Lower lobe of right lung (tissue), 2 donors: Measurements from ENCODE around the gene RAPGEF4. TPM values are rescaled to one million over a fixed set of nuclear protein-coding genes. Genes with fewer than 3 reads are reported as not detected.

ENCODE experiments used
- ATAC-seq, 2 donors: fragments of 200-7000 bp; cut with Tn5 transposase; one replicate each; pipeline ENCODE4 v1.9.1; 2020 to 2022; ENCODE audit warnings: mild to moderate bottlenecking in 2 of 2, moderate library complexity in 2 of 2
- DNase-seq: peaks from one replicate; pipeline ENCODE4 v3.0.0-alpha.2; 2020
- H3K27ac ChIP-seq: fragments of 200-600 bp; one replicate; pipeline ENCODE4 v1.8.0; 2022
- H3K27me3 ChIP-seq: fragments of 200-600 bp; one replicate; pipeline ENCODE4 v1.8.0; 2022; ENCODE audit warnings: low read depth
- H3K36me3 ChIP-seq: fragments of 200-600 bp; one replicate; pipeline ENCODE4 v1.8.0; 2022; ENCODE audit warnings: mild to moderate bottlenecking
- H3K4me1 ChIP-seq: fragments of 200-600 bp; one replicate; pipeline ENCODE4 v1.8.0; 2022
- H3K4me3 ChIP-seq: fragments of 200-600 bp; one replicate; pipeline ENCODE4 v1.8.0; 2022; ENCODE audit warnings: mild to moderate bottlenecking
- H3K9me3 ChIP-seq: fragments of 200-600 bp; one replicate; pipeline ENCODE4 v1.8.0; 2022
- intact Hi-C: fragments of 100-400 bp; cut with DNase I; formaldehyde crosslinking; loops from one replicate; pipeline ENCODE4 v1.11.0; 2022
- total RNA-seq: library from RNA; stranded (reverse); fragmentation: NEBNext Ultra II Directional; extraction: Animal tissue kit (Norgen Biotek cat#: 25700); gene quantifications from one replicate; pipeline ENCODE4 v1.2.1, GENCODE V29; 2021
- TF ChIP-seq, protein P1 (sequence below): fragments of 200-600 bp; IDR thresholded peaks from one replicate; pipeline ENCODE4 v1.8.0; 2022; ENCODE audit warnings: antibody characterized with exemption, mild to moderate bottlenecking
- donor health status: DM: no; HTN: yes; CAD: no; lungs with severe emphysema.

Gene RAPGEF4
- total RNA-seq, 1 donor from 2014 or later, result 14.6 TPM

DNA sequence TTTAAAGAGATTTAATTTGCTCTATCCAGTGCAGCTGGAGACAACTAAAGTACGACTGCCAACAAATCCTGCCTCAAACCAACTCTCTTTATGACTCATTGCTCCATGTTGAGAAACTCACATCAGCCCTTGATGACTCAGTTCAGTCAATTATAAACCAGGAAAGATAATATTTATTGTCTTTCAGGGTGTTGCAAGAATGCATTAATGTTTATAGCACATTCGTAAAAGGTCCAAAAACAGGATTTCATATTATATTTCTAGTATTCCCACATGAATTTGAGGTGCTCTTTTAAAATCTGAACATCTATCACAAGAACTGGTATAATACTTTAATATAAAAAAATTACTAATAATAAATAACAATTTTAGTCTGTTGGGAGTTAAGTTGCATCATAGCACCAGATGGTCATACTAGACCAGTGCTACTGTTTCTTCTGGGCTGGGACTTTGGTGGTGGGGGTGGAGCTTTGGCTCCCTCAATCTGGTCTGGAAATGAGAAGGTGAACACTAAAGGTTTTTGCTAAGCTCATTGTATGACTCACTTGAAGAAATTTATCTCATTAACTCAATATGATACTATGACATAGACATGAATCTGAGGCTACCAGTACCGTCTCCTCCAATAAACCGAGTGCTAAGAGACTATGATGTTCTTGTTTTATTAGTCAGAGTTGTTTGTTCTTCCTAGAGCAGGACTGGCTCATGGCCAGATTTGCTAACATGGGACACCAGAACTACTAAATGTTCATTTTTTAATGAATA, 313.4 kb downstream of the RAPGEF4 start:
- no peak overlapping the region for H3K4me3 ChIP-seq
- intact Hi-C loops, result no loop called here
- TF ChIP-seq, protein P1, sequence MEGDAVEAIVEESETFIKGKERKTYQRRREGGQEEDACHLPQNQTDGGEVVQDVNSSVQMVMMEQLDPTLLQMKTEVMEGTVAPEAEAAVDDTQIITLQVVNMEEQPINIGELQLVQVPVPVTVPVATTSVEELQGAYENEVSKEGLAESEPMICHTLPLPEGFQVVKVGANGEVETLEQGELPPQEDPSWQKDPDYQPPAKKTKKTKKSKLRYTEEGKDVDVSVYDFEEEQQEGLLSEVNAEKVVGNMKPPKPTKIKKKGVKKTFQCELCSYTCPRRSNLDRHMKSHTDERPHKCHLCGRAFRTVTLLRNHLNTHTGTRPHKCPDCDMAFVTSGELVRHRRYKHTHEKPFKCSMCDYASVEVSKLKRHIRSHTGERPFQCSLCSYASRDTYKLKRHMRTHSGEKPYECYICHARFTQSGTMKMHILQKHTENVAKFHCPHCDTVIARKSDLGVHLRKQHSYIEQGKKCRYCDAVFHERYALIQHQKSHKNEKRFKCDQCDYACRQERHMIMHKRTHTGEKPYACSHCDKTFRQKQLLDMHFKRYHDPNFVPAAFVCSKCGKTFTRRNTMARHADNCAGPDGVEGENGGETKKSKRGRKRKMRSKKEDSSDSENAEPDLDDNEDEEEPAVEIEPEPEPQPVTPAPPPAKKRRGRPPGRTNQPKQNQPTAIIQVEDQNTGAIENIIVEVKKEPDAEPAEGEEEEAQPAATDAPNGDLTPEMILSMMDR, result no peak
- H3K9me3 ChIP-seq, result no peaks in the 10 kb centered on the region
- no peaks in the 10 kb centered on the region for H3K36me3 ChIP-seq
- DNase-seq (no peak), ATAC-seq (peak; percentile 78 to 87)
- peak overlapping the region; percentile 39 for H3K27ac ChIP-seq
- peaks cover 16% of the 10 kb centered on the region for H3K4me1 ChIP-seq
- H3K27me3 ChIP-seq, result no peaks in the 10 kb centered on the region

DNA sequence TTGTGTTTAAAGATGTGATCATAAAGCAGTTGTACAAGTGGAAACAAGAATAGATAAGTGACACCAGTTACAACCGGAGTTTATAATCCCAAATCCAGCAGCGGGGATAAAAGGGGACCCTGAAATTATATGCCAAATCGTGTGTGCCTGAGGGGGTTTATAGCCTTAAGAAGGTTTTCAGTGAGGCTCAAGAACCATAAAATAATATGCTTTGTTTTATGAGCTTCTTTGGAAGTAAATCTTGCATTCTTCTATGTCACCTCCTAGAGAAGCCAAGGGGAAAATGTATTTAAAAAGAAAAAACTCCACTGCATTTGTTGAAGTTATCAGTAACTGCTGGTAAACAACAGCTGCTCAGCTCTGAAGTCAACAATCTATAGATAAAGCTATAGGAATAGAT, 314.2 kb downstream of the RAPGEF4 start:
- intact Hi-C loops, result no loop called here
- DNase-seq (no peak), ATAC-seq (no peak)
- Histone ChIP-seq H3K36me3 (no peaks in the 10 kb centered on the region), H3K27ac (peak overlapping the region; percentile 39), H3K9me3 (no peaks in the 10 kb centered on the region), H3K27me3 (no peaks in the 10 kb centered on the region), H3K4me3 (no peak overlapping the region), H3K4me1 (peaks cover 16% of the 10 kb centered on the region)
- TF ChIP-seq, protein P1, result no peak

DNA sequence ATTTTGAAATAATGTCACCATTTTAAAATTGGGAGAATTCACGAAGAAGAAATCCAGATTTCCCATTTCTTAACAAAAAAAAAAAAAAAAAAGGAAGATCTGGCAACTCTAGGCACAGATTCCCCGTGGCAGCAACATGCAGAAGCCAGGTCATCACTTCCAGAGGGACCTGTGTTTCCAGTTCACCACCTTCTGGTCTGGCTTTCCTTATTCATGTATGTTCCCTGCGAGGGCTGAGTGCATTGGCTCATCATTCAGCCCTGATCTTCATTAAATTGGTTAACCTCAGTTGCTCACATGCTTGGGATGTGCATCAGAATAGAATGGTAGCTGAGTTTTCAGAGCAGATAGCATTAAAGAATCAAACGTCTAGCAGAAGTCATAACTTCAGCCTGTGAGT, 315.0 kb downstream of the RAPGEF4 start:
- intact Hi-C loops, result no loop called here
- H3K27me3 ChIP-seq, result no peaks in the 10 kb centered on the region

DNA sequence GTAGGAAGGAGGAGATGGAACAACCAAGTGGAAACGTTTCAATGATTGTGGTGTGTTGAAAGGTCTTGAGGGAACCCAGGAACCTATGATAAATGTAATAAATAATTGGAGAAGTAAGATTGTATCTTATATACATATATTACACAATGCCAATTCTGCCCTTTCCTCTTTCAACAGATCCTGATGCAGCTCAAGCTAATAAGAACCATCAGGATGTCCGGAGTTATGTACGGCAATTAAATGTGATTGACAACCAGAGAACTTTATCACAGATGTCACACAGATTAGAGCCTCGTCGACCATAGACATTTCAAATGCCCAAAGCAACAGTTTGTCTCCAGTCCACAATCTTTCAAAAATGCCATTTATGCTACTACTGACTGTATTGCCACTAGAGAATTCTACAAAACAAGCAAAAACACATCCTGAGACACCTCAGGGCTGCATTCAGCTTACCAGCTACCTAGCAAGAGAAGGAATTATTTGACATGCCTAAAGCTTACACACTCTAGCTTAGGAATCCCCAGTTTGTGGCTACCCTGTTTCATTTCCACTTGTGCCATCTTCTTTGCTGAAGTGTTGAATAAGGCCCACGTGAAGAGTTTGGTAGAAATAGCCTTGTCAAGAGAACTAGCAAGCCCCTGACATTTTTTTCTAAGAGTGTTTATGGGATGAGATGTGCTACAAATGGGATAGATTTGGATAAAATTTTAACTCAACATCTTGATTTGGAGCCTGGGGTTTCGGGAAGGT, 316.0 kb downstream of the RAPGEF4 start:
- no peaks in the 10 kb centered on the region for H3K36me3 ChIP-seq
- peaks cover 16% of the 10 kb centered on the region for H3K4me1 ChIP-seq
- no peak overlapping the region for H3K4me3 ChIP-seq
- no peaks in the 10 kb centered on the region for H3K9me3 ChIP-seq
- H3K27ac ChIP-seq, result no peak overlapping the region
- intact Hi-C loops, result no loop called here
- TF ChIP-seq, protein P1, result no peak
- no peaks in the 10 kb centered on the region for H3K27me3 ChIP-seq
- ATAC-seq (no peak), DNase-seq (no peak)

More for the DNA sequence above, 315.0 kb downstream of the RAPGEF4 start:
- peaks cover 16% of the 10 kb centered on the region for H3K4me1 ChIP-seq
- TF ChIP-seq, protein P1, result no peak
- no peak overlapping the region for H3K4me3 ChIP-seq
- no peak overlapping the region for H3K27ac ChIP-seq
- DNase-seq (no peak), ATAC-seq (no peak)
- no peaks in the 10 kb centered on the region for H3K9me3 ChIP-seq
- H3K36me3 ChIP-seq, result no peaks in the 10 kb centered on the region

DNA sequence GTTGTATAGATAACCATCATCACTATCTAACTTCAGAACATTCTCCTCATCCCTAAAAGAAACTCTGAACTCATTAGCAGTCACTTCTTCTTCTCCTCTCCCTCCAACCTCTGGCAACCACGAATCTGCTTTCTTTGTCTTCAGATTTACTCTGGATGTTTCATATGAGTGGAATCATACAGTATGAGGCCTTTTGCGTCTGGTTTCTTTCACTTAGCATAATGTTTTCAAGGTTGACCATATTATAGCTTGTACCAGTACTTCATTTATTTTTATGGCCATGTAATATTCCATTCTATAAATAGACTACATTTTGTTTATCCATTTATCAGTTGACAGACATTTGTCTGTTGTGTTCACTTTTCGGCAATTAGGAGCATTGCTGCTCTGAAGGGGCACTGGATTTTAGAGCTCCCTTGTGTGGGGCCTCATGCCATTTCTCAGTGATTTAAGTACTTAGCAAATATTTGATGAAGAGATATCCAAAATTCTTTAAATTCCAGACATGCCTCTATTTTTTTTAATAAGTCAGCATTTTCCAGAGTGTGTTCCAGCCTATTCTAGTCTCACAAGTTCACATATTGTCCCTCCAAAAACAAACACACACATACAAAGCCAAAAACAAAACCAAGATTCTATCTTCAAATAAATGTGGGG, 317.5 kb downstream of the RAPGEF4 start:
- DNase-seq (no peak), ATAC-seq (no peak)
- H3K4me3 ChIP-seq, result no peak overlapping the region
- peaks cover 16% of the 10 kb centered on the region for H3K4me1 ChIP-seq
- H3K9me3 ChIP-seq, result no peaks in the 10 kb centered on the region
- TF ChIP-seq, protein P1, result no peak
- H3K36me3 ChIP-seq, result no peaks in the 10 kb centered on the region
- no peak overlapping the region for H3K27ac ChIP-seq
- H3K27me3 ChIP-seq, result no peaks in the 10 kb centered on the region
- intact Hi-C loops, result no loop called here
